Heart right ventricle (tissue), 16 donors: ENCODE results near the gene CFDP1. TPM values are rescaled to one million over a fixed set of nuclear protein-coding genes. Genes with fewer than 3 reads are reported as not detected.

Experiments
- ATAC-seq, 8 donors: fragments of 200-7000 bp; cut with Tn5 transposase; one replicate each; pipeline ENCODE4 v1.9.1; 2020; ENCODE audit warnings: mild to moderate bottlenecking in 8 of 8, moderate library complexity in 8 of 8, moderate number of reproducible peaks in 1 of 8
- DNase-seq, 2 donors: peaks; one replicate each; pipeline ENCODE4 v3.0.0-alpha.2; 2020
- H3K27ac ChIP-seq, 10 donors: fragments of 200-600 bp; sonication (generic) in 2 of 10; one replicate each; pipeline versions ENCODE4 v1.5.0 to v1.8.0; 2020 to 2022; ENCODE audit warnings: mild to moderate bottlenecking in 3 of 10
- H3K27me3 ChIP-seq, 7 donors: fragments of 200-600 bp; one replicate each; pipeline ENCODE4 v1.8.0; 2021 to 2022; ENCODE audit warnings: mild to moderate bottlenecking in 2 of 7
- H3K36me3 ChIP-seq, 9 donors: fragments of 200-600 bp; sonication (generic) in 1 of 9; one replicate each; pipeline versions ENCODE4 v1.5.0 to v1.8.0; 2020 to 2022; ENCODE audit warnings: mild to moderate bottlenecking in 2 of 9
- H3K4me1 ChIP-seq, 9 donors: fragments of 200-600 bp; sonication (generic) in 1 of 9; one replicate each; pipeline versions ENCODE4 v1.5.0 to v1.8.0; 2020 to 2022; ENCODE audit warnings: mild to moderate bottlenecking in 4 of 9
- H3K4me3 ChIP-seq, 10 donors: fragments of 200-600 bp; sonication (generic) in 2 of 10; one replicate each; pipeline versions ENCODE4 v1.5.0 to v1.8.0; 2020 to 2022; ENCODE audit warnings: mild to moderate bottlenecking in 7 of 10, moderate library complexity in 2 of 10
- H3K9me3 ChIP-seq, 11 donors: fragments of 200-600 bp in 10 of 11; sonication (generic) in 2 of 11; one replicate each; pipeline versions ENCODE4 v1.5.0 to v1.8.0; 2013 to 2022; ENCODE audit warnings: mild to moderate bottlenecking in 2 of 11, control low read depth in 1 of 11, moderate library complexity in 1 of 11
- CTCF ChIP-seq, 9 donors: fragments of 200-600 bp; sonication (generic) in 2 of 9; IDR thresholded peaks; one replicate each; pipeline versions ENCODE4 v1.5.0 to v1.8.0; 2021 to 2022; ENCODE audit warnings: antibody characterized with exemption in 9 of 9, mild to moderate bottlenecking in 5 of 9, moderate library complexity in 1 of 9
- WGBS, 2 donors: extraction: QIAGEN DNeasy Blood & Tissue Kit; methylation state at CpG; one replicate each; pipeline ENCODE4 v1.1.7; 2013; ENCODE audit warnings: inconsistent platforms in 1 of 2; 5-methylcytosine and 5-hydroxymethylcytosine counted together
- intact Hi-C, 10 donors: fragments of 100-400 bp; cut with DNase I; formaldehyde crosslinking; loops; one replicate each; pipeline versions ENCODE4 v1.11.1 to v1.14.2; 2022
- polyA plus RNA-seq, 2 donors: library from polyadenylated mRNA; stranded (reverse); fragments of 200-250 nt; gene quantifications; one replicate each; pipeline ENCODE4 v1.2.3, GENCODE V29; 2013
- total RNA-seq, 10 donors: library from RNA; stranded (reverse); fragmentation: NEBNext Ultra II Directional in 3 of 10; extraction: Animal tissue kit (Norgen Biotek cat#: 25700) in 3 of 10; gene quantifications; one replicate each; pipeline versions ENCODE4 v1.2.1 to v1.2.4, GENCODE V29; 2021 to 2023
- donor health status: Arrhythmogenic right ventricular cardiomyopathy.
- donor health status: ischemic (EF 13 %, LVEDD 7.1; RV severe dilation, severe dysfunction).
- donor health status: healthy with polysubstance abuse.
- donor health status: DM: no; HTN: yes; CAD: no.
- donor health status: DM: no; HTN: no; CAD: no.
- donor health status: ischemic (EF 25% LVEDD 6.9; RV normal size, moderate dysfunction).
- donor health status: ischemic (EF 25% LVEDD 5.7; RV mildly dilated, moderate dysfunction).
- donor health status: healthy.
- donor health status: DM: yes; HTN: yes; CAD: no.
- donor health status: Ischemic cardiomyopathy.
- donor health status: ischemic (EF 35%, LVEDD 5.7; RV mildly dilated, moderate dysfunction).
- donor health status: nonischemic (EF 11% LVEDD 7.7; RV severe dilation, severe dysfunction).
- donor health status: DM: yes; HTN: yes; CAD: no.
- donor health status: PGD.
- donor health status: ischemic (EF 29% LVEDD 5.4; RV normal size, mild dysfunction).
- donor health status: nonischemic (EF 23%, LVEDD 6.1; RV moderate dilation, normal function).

Gene CFDP1
- total and polyA plus RNA-seq, 12 donors, result 19.0 to 63.6 (median 25.0) TPM

- Histone ChIP-seq H3K9me3 (no peaks in the 10 kb centered on the region), H3K4me3 (no peak overlapping the region), H3K27ac (peak overlapping the region in 2 of 10 donors; percentile 15 to 31), H3K36me3 (peaks cover 0 to 14% (median 4%) of the 10 kb centered on the region in 9 donors), H3K4me1 (peaks cover 0 to 55% (median 21%) of the 10 kb centered on the region in 9 donors), H3K27me3 (no peaks in the 10 kb centered on the region)
- 80 to 92% methylated on average over 5 of the region's 5 CpGs for WGBS, 2 donors
- ATAC-seq, result no peak
- intact Hi-C loops, result no loop called here
- no peak for DNase-seq
- no peak for TF ChIP-seq CTCF (IDR thresholded peaks at IDR 0.05)
Observed at GRCh38 chr16:75455677-75456076, 22.4 kb upstream of the CFDP1 start.

GRCh38 chr16:75452464-75453190, 19.3 kb upstream of the CFDP1 start:
- Histone ChIP-seq H3K27ac (peak overlapping the region in 6 of 10 donors; percentile 5 to 51 (median 16)), H3K9me3 (no peaks in the 10 kb centered on the region), H3K4me3 (no peak overlapping the region), H3K4me1 (peaks cover 0 to 42% (median 21%) of the 10 kb centered on the region in 9 donors), H3K27me3 (no peaks in the 10 kb centered on the region), H3K36me3 (peaks cover 0 to 43% (median 11%) of the 10 kb centered on the region in 9 donors)
- DNase-seq (no peak), ATAC-seq (peak; percentile 38 to 71 (median 51))
- no peak for TF ChIP-seq CTCF (IDR thresholded peaks at IDR 0.05)
- WGBS, 2 donors, result 75 to 82% methylated on average over 12 of the region's 12 CpGs
- intact Hi-C loops, result no loop called here

- Histone ChIP-seq H3K27ac (no peak overlapping the region), H3K4me3 (no peak overlapping the region), H3K9me3 (no peaks in the 10 kb centered on the region), H3K27me3 (no peaks in the 10 kb centered on the region), H3K36me3 (peaks cover 0 to 58% (median 11%) of the 10 kb centered on the region in 9 donors), H3K4me1 (peaks cover 0 to 10% (median 0%) of the 10 kb centered on the region in 9 donors)
- DNase-seq (no peak), ATAC-seq (no peak)
- TF ChIP-seq CTCF (IDR thresholded peaks at IDR 0.05), result no peak
- intact Hi-C loops, result no loop called here
Observed at GRCh38 chr16:75446416-75446815, 13.1 kb upstream of the CFDP1 start.

- H3K4me3 ChIP-seq, result no peak overlapping the region
- peaks cover 0 to 46% (median 4%) of the 10 kb centered on the region in 9 donors for H3K36me3 ChIP-seq
- TF ChIP-seq CTCF (IDR thresholded peaks at IDR 0.05), result no peak
- intact Hi-C loops, result no loop called here
- H3K4me1 ChIP-seq, result peaks cover 0 to 10% (median 0%) of the 10 kb centered on the region in 9 donors
- H3K27me3 ChIP-seq, result no peaks in the 10 kb centered on the region
- DNase-seq (no peak), ATAC-seq (peak in 2 of 8 donors; percentile 30 to 51)
- no peak overlapping the region for H3K27ac ChIP-seq
- WGBS, 2 donors, result 75 to 80% methylated on average over 5 of the region's 5 CpGs
- H3K9me3 ChIP-seq, result no peaks in the 10 kb centered on the region
Observed at GRCh38 chr16:75445298-75445697, 12.0 kb upstream of the CFDP1 start.
